DMS79 treated with DMSO at 0.1 percent for 48 hours (cell line): ENCODE measurements around the gene FAM174B.

Experiments used
- DNase-seq: peaks from one replicate; lab custom pipeline; 2025; lab: John Stamatoyannopoulos, UW

FAM174B gene

DNA sequence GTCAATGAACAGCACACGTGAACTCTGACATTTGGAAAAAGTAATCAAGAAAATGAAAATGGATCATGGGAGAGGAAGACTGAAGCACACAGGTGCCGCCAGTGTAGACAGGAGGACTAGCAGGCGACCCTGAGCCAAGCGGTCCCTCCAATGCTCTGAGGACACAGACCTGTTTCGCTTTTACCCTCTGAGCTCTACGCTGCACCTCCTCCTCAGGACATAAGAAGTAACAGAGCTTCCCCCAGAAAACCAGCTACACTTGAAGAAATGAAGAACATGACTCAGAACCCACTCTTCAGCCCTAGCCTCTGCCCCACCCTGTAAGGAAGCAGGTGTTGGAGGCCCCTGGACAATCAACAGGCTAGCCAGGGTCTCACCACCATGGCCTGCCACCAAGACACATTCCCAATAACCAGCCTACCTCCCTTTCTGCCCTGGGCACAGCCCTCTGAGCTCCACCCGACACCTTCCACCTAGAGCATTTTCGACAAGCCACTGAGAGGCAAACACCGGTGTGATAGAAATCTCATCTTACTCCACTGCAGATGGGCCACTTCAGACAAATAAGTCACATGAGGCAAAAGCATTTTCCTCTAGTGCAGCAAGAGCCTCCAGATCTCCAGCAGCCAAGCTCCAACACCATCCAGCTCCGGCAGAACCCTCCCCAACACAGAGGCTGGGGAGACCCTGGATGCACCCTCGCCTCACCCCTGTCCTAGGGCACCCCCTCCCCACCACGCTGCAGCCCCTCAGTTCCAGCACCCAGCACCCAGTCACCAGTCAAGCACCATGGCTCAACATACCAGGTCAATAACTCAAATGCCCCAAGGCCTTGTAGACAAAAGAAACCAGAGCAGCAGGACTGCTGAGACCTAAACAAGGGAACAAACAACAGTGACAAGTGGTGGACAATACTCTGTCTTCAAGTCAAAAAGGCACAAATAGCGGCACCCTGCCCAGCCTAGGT, 11.4 kb downstream of the FAM174B start:
- peak; percentile 27 for DNase-seq

GRCh38 chr15:92638709-92639365, 16.7 kb downstream of the FAM174B start:
- DNase-seq = peak; percentile 33

- peak; percentile 75 for DNase-seq
These were observed 17.3 kb downstream of the FAM174B start for GRCh38 chr15:92638291-92638708.

DNA sequence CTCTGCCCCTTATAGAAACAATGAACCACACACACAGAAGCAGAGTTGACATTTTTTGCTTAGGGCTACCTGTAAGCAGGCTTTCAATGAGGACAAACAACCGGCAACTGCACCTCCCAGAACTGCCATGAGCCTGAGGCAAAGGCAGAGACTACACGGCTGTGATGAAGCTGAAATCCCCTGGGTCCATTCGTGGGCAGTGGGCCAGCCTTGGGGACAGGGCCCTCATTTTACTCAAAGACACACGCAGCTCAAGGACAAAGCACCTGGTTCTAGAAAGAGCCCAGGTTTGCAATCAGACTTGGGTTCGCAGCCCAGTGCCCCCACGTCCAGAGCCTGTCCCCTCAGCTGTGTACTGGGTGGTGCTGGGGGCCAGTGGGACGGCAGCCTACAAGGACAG, 17.9 kb downstream of the FAM174B start:
- no peak for DNase-seq

DNA sequence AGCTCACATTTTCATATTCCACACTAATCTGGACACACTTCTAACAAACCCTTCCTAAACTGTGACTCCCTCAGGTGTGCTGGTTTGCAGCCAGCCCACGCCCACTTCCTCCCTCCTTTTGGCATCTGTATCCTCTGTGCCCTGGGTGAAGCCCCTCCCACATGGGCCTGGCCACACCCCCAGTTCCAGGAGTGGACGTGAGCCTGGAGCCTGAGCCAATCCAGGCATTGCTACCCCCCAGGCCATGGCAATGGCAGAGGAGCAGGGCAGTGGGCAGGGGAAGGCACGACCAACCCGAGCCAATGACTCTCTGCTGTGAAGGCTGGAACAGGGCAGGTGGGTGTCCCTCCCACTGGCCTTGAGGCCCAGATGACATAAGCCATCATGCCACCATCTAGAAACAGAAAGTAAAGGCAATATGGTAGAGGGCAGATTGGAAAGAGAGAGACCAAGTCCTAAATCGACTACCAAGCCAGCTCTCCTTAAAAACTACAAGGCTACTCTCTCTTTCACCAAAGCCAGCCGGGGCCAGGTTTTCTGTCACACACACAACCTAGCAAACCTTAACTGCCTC, 18.6 kb downstream of the FAM174B start:
- DNase-seq = peak; percentile 19

DNA sequence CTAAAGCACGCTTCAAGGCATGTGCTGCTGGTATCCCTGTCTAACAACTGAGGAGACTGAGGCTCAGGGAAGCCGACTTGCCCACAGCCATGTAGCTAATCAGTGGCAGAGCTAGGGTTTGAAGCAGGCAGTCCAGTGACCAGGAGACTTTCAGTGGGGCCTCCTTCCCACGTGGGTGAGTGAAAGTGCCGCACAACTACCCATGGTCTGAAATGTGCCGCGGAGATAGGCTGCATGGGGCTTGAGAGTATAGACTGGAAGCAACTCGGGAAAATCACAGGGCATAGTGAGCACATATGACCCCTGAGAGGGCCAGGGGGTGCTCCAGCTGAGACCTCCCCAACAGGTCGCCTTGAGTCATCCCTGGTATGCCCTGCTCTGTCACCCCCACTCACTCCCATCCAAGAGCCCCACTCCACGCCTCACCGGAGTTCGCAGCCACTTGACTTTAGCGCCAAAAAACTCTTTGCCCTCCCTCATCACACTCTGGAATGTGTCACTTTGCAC, 19.1 kb downstream of the FAM174B start:
- DNase-seq = no peak

DNA sequence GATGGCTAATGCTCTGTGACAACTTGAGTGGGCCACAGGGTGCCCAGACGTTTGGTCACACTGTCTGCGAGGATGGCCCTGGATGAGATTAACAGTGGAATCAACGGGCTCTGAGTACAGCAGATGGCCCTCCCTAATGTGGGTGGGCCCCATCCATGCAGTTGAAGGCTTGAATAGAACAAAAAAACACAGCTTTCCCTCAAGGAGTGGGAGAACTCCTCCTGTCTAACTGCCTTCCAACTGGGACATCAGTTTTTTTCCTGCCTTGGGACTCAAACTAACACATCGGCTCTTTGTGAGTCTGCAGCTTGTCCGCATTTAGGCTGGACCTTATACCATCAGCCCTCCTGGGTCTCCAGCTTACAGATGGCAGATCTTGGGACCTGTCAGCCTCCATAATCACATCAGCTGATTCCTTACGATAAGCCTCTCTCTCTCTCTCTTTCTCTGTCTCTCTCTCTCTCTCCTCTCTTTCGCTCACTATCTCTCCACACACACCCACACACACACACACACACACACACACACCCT, 20.8 kb downstream of the FAM174B start:
- no peak for DNase-seq

DNA sequence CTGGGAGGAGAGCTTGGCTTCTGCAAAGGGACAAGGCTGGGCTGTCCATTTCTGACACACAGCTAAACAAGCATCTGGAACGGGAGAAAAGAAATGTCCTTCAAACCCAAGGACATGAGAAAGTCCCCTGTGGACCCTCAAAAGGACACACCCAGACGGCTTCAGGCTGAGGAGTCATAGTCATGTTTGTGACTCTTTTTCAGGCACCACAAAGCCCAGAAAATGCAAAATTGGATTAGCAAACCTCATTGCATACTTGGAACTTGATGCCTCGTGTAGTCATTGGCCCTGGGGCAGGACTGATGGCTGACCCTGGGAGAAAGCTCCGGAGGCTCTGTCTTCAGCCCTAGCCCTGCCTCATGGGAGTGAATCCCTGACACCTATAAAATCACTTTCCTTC, 21.5 kb downstream of the FAM174B start:
- DNase-seq = no peak

- DNase-seq = no peak
These were observed 22.2 kb downstream of the FAM174B start for GRCh38 chr15:92633418-92633817.

DNA sequence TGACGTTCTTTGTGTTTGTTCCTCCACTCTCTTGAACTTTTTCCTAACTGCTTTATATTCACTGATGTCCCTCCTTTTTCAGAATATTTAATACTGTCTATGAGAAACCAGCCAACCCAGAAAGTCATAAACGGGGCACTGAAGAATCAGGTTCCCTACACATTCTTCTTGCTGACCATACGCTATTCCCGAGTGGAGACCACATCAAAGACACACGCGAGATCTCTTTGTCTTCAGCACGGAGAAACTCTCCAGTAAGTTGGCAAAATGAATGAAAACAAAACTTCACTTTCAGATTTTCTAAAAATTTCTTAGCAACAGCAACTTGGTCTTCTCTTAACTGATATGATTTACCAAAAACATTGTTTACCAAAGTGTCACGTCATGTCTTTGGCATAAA, 22.6 kb downstream of the FAM174B start:
- DNase-seq = no peak

- DNase-seq = no peak
These were observed 23.9 kb downstream of the FAM174B start for GRCh38 chr15:92631721-92632120.

DNA sequence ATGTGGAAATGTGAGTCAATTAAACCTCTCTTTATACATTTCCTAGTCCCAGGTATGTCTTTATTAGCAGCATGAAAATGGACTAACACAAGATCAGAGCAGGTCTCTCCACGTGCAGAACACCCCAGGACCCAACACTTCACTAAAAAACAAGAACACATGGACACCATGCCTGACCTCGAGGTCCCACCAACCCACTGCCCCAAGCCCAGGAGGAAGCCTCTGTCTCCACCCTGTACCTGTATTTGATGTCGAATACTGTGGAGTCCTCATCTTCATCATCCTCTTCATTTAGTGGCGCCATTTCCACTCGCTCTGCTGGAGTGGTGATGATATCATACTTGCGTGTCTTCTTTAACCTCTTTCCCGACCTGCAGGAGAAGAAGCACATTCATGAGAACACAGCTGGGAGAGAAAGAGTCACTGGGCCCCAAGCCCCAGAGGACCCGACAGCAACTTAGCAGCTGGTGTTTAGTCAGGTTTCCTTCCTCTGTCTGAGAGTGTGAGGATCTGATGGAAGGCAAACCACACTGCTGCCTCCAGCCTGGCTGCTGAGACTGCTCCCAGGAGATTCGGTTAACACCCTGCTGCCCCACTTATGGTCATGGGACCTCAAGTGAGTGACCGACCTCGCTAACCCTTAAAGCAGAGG, 25.5 kb downstream of the FAM174B start:
- no peak for DNase-seq

- DNase-seq = no peak
These were observed 26.1 kb downstream of the FAM174B start for GRCh38 chr15:92629276-92629974.

GRCh38 chr15:92627014-92627413, 28.6 kb downstream of the FAM174B start:
- no peak for DNase-seq

DNA sequence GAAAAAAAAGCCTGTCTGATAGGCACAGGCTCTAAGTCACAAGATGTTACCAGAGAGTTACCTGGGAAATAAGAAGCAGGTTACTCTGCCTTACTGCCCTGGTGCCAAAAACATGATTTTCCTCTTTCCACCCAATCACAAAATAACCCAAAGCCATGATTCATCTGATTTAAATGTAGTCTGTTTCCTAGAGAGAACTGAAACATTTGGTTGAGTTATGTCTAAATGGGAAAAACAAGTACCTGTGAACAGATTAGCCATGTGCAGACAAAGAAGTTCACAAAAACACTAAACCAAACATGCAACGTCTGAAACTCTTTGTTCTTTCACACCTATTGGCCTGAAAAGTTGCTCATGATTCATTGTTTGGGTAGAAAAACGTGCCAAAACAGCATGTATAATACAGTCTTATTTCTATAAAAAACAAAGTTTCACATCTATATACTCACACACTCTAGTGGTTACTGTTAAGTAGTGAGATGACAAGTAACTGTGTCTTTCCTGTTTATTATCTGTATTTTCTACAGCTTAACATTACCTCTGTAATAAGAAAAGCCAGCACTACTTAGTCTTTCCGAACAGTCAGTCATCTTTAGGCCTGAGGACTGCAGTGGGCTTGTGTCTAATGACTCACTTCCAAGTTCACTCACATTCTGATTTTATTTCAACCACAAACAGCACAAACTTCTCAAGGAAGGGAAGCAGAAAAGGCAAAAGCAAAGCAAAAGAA, 30.2 kb downstream of the FAM174B start:
- DNase-seq = no peak

DNA sequence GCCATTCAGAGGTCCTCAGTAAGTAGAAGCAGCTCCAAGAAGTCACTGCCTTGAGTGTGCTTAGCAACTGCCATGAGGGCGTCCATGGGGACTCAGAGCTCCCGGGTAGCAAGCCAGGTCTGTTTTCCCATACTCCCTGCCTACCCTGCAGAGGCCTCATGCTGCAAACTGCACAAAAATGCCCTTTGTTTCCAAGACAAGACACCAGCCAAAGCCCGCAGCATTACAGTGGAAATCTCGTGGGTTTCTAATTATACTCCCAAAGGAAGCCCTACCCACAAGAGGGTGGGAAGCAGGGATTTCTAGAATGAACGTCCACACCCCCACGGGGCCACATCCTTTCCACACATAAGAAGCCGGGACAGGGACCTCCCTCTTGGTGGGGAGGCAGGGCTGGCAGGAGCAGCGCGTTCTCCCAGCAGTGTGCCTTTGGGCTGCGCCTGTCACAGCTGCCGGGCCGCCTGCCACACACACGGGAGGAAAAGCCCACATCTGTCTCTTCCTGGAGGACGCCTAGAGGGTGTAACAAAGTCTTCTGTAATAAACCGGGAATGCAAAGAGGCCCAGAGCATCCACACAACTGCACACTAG, 31.1 kb downstream of the FAM174B start:
- no peak for DNase-seq

DNA sequence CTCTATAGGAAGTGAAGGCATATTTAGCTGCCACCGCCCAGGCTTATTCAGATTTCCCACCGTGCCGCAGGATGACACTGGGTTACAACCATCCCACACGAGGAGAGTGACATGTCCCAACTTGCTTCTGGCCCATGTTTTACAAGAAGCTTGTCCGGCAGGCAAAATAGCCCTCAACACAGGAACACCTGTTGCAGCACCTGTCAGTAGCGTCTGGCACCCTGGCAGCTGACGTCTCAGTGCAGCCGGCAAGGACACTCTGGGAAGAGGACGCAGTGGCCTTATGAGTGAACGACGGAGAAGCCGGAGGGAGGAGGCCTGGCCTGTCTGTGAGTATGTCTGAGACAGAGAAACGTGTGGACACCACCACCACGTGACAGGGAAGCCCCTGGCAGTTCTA, 32.1 kb downstream of the FAM174B start:
- peak; percentile 30 for DNase-seq

GRCh38 chr15:92621972-92622533, 33.5 kb downstream of the FAM174B start:
- DNase-seq = no peak

DNA sequence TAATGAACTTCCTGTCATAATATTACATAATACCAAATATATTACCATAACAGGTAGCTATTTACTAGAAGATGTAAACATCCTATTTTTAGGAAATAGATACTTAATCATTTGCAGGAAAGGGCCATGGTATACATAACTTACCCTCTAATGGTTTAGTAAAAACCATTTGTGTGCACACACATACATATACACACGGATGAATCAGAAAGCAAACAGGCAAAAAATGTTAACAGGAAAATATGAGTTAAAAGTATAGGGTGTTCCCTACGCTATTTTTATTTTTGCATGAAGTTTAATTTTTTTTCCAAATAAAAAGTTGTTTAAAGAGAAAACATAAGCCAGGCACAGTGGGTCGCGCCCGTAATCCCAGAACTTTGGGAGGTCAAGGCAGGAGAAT, 34.6 kb downstream of the FAM174B start:
- DNase-seq = no peak
